Smooth muscle cell (in vitro differentiated cells): ENCODE measurements around the gene PITPNC1. TPM values are rescaled to one million over a fixed set of nuclear protein-coding genes. Genes with fewer than 3 reads are reported as not detected.
"Not testable (repeated sequence)": the region's sequence is repeated elsewhere in the genome, so short reads cannot be mapped to it uniquely, and the experiment has no call there.

ENCODE experiments used
- DNase-seq: peaks from one replicate; lab custom pipeline; 2025; ENCODE audit not compliant: unreplicated experiment; lab: John Stamatoyannopoulos, UW
- H2AFZ ChIP-seq: fragments of 200-600 bp; sonication (generic); 2 replicates; pipeline ENCODE4 v1.6.0; 2016; ENCODE audit warnings: antibody characterized with exemption, low read depth, mild to moderate bottlenecking
- H3F3A ChIP-seq: fragments of 200-600 bp; sonication (generic); 2 replicates; pipeline ENCODE4 v1.6.0; 2017; ENCODE audit warnings: antibody characterized with exemption, low read depth
- H3K27ac ChIP-seq: fragments of 200-600 bp; sonication (generic); 2 replicates; pipeline ENCODE4 v1.5.1; 2016; ENCODE audit warnings: low read depth, mild to moderate bottlenecking
- H3K27me3 ChIP-seq: fragments of 200-600 bp; sonication (generic); 2 replicates; pipeline ENCODE4 v1.6.1; 2016; ENCODE audit warnings: low read depth, mild to moderate bottlenecking
- H3K36me3 ChIP-seq: fragments of 200-600 bp; sonication (generic); 2 replicates; pipeline ENCODE4 v1.5.1; 2016; ENCODE audit warnings: low read depth
- H3K4me1 ChIP-seq: fragments of 200-600 bp; sonication (generic); 2 replicates; pipeline ENCODE4 v1.5.1; 2016; ENCODE audit warnings: low read depth
- H3K4me2 ChIP-seq: fragments of 200-600 bp; sonication (generic); 2 replicates; pipeline ENCODE4 v1.6.0; 2016; ENCODE audit warnings: mild to moderate bottlenecking
- H3K4me3 ChIP-seq: fragments of 200-600 bp; sonication (generic); 2 replicates; pipeline ENCODE4 v1.5.1; 2016; ENCODE audit warnings: mild to moderate bottlenecking
- H3K79me2 ChIP-seq: fragments of 200-600 bp; sonication (generic); 2 replicates; pipeline ENCODE4 v1.6.0; 2016; ENCODE audit warnings: low read depth, mild to moderate bottlenecking
- H3K9ac ChIP-seq: fragments of 200-600 bp; sonication (generic); 2 replicates; pipeline ENCODE4 v1.6.0; 2016; ENCODE audit warnings: low read depth
- H3K9me3 ChIP-seq: fragments of 200-600 bp; sonication (generic); replicated peaks from 2 replicates; pipeline ENCODE4 v1.5.1; 2016; ENCODE audit warnings: low read depth
- H4K20me1 ChIP-seq: fragments of 200-600 bp; sonication (generic); 2 replicates; pipeline ENCODE4 v1.6.0; 2016; ENCODE audit warnings: low read depth
- CTCF ChIP-seq: fragments of 200-600 bp; sonication (generic); IDR thresholded peaks from 2 replicates; pipeline ENCODE4 v1.5.1; 2017; ENCODE audit warnings: borderline replicate concordance, mild to moderate bottlenecking, antibody characterized with exemption; ENCODE audit not compliant: insufficient read depth, poor library complexity, severe bottlenecking
- WGBS: methylation state at CpG from one replicate; pipeline ENCODE4 v1.1.7; 2016; ENCODE audit warnings: low lambda C conversion rate; 5-methylcytosine and 5-hydroxymethylcytosine counted together
- polyA plus RNA-seq: library from polyadenylated mRNA; unstranded; fragments of >200 nt; fragmentation: Nextera tagmentation; extraction: Ambion mirVana; gene quantifications from 2 replicates; pipeline ENCODE4 v1.2.1, GENCODE V29; 2016
- total RNA-seq: library from RNA; depleted of rRNA; stranded (reverse); fragments of >200 nt; gene quantifications from 2 replicates; pipeline ENCODE4 v1.2.3, GENCODE V29; 2014

Gene PITPNC1
- total and polyA plus RNA-seq, 2 experiments from 2014 or later = 9.6 to 12.5 TPM

GRCh38 chr17:67647482-67647881 lies 270.4 kb downstream of the PITPNC1 start:
- 95% methylated on average over 5 of the region's 5 CpGs for WGBS
- Histone ChIP-seq H3K4me1 (no peaks in the 10 kb centered on the region), H4K20me1 (no peaks in the 10 kb centered on the region), H2AFZ (no peak overlapping the region), H3K4me2 (no peak overlapping the region), H3K36me3 (no peaks in the 10 kb centered on the region), H3F3A (no peaks in the 10 kb centered on the region), H3K4me3 (no peak overlapping the region), H3K27ac (no peak overlapping the region), H3K27me3 (no peaks in the 10 kb centered on the region), H3K9ac (no peak overlapping the region), H3K9me3 (no peaks in the 10 kb centered on the region), H3K79me2 (no peaks in the 10 kb centered on the region)
- TF ChIP-seq CTCF = no peak
- DNase-seq = no peak

DNA sequence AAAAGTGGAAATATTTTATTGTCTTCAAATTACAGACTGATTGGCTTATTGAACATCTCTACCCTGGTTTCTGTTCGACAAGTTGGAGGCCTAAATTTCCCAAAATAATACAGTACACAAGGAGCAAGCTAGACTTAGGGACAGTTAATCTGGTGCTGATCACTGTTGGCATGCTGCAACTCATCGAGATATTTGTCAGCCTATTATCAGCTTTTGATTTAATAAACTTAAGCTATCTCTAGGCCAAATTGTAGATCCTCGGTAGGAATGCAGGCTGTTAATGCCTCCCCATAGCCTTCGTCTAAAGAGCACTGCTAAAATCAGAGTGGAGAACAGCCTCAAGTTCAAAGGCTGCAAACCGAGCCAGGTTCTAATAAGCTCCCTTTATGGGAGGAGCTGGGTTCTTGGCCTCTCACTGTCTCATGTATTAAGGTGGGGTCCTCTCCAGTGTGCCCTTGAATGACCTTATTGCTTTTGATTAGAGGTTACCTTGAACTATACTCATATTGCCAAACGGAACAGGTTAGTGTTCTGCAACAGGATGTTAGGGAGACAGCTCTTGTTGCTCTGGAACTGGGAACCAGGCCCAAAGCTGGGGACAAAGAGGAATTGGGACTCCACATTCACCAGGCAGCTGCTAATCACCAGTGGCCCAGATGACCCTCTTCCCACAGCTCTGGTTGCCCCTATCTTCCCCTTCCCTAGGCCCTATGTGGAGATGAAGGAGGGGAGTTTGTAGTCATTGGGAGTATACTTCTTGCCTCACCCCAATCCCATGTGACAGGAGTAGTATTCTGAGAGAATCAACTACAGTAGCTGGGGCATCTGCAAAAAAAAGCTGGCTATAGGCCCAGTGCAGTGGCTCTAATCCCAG lies 271.2 kb downstream of the PITPNC1 start:
- no peaks in the 10 kb centered on the region for H3K36me3 ChIP-seq
- H3K27me3 ChIP-seq = no peaks in the 10 kb centered on the region
- H3K4me3 ChIP-seq = no peak overlapping the region
- H3F3A ChIP-seq = no peaks in the 10 kb centered on the region
- H3K9me3 ChIP-seq = no peaks in the 10 kb centered on the region
- H3K9ac ChIP-seq = no peak overlapping the region
- no peak for TF ChIP-seq CTCF
- no peak for DNase-seq
- H2AFZ ChIP-seq = no peak overlapping the region
- no peak overlapping the region for H3K4me2 ChIP-seq
- H3K79me2 ChIP-seq = no peaks in the 10 kb centered on the region
- H3K27ac ChIP-seq = no peak overlapping the region
- H4K20me1 ChIP-seq = no peaks in the 10 kb centered on the region
- H3K4me1 ChIP-seq = no peaks in the 10 kb centered on the region
- 81% methylated on average over 6 of the region's 6 CpGs for WGBS

- not testable (repeated sequence) for H3K36me3 ChIP-seq, H2AFZ ChIP-seq, H3K27ac ChIP-seq, H3K9me3 ChIP-seq, H3K4me1 ChIP-seq, H3F3A ChIP-seq, H3K4me2 ChIP-seq, H3K4me3 ChIP-seq, H3K79me2 ChIP-seq, H3K9ac ChIP-seq, H3K27me3 ChIP-seq, H4K20me1 ChIP-seq, DNase-seq
- 96% methylated on average over 3 of the region's 3 CpGs for WGBS
These were observed 271.8 kb downstream of the PITPNC1 start for GRCh38 chr17:67648906-67649295.

GRCh38 chr17:67649891-67650290 lies 272.8 kb downstream of the PITPNC1 start:
- H3K4me1 ChIP-seq = no peaks in the 10 kb centered on the region
- WGBS = 73% methylated on average over 3 of the region's 3 CpGs
- H3K9me3 ChIP-seq = no peaks in the 10 kb centered on the region
- DNase-seq = no peak
- H3K79me2 ChIP-seq = no peaks in the 10 kb centered on the region
- H3K27ac ChIP-seq = no peak overlapping the region
- H2AFZ ChIP-seq = no peak overlapping the region
- no peak for TF ChIP-seq CTCF
- H4K20me1 ChIP-seq = no peaks in the 10 kb centered on the region
- H3K4me2 ChIP-seq = no peak overlapping the region
- no peaks in the 10 kb centered on the region for H3K36me3 ChIP-seq
- H3K9ac ChIP-seq = no peak overlapping the region
- no peaks in the 10 kb centered on the region for H3F3A ChIP-seq
- H3K27me3 ChIP-seq = no peaks in the 10 kb centered on the region
- H3K4me3 ChIP-seq = no peak overlapping the region

DNA sequence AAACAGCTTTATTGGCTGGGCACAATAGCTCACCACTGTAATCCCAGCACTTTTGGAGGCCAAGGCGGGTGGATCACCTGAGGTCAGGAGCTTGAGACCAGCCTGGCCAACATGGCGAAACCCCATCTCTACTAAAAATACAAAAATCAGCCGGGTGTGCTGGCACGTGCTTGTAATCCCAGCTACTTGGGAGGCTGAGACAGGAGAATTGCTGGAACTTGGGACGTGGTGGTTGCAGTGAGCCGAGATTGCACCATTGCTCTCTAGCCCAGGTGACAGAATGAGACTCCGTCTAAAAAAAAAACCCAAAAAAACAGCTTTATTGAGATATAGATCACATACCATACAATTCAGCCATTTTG lies 274.1 kb downstream of the PITPNC1 start:
- DNase-seq, H3K4me2 ChIP-seq, H2AFZ ChIP-seq, H3K79me2 ChIP-seq, H3K9ac ChIP-seq, H3K27me3 ChIP-seq, H3K9me3 ChIP-seq, H3K27ac ChIP-seq, H4K20me1 ChIP-seq, H3K4me3 ChIP-seq, H3F3A ChIP-seq, H3K36me3 ChIP-seq, H3K4me1 ChIP-seq: not testable (repeated sequence)
- 96% methylated on average over 7 of the region's 7 CpGs for WGBS
